SH-SY5Y (cell line): ENCODE data around the gene SDK1.

Experiments
- GATA2 ChIP-seq: IDR thresholded peaks from 2 replicates; pipeline ENCODE4 v1.6.1; 2011; ENCODE audit warnings: mild to moderate bottlenecking, low read depth, low read length
- GATA3 ChIP-seq: IDR thresholded peaks from 2 replicates; pipeline ENCODE4 v1.6.1; 2011; ENCODE audit warnings: low read depth, mild to moderate bottlenecking, low read length, moderate library complexity

SDK1 gene

DNA sequence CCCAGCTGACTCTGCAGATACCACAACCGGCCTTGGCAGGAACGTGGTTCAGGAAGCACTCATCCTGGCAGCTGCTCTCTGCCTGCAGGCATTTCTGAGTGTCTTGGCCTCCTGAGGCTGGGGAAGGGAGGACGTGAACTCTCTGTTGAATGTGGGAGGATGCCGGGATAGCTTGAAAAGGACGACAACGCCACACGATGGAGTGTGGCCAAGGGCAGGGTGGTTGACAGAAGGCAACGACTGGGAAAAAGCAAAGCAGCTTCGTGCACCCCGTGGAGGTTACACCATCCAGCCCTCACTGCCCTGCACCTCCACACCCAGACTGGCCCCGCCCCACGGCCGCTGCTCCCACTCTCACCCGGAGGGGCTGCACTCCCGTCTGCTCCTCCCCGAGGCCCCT lies 915.0 kb downstream of the SDK1 start:
- TF ChIP-seq GATA3 (no peak), GATA2 (no peak)

DNA sequence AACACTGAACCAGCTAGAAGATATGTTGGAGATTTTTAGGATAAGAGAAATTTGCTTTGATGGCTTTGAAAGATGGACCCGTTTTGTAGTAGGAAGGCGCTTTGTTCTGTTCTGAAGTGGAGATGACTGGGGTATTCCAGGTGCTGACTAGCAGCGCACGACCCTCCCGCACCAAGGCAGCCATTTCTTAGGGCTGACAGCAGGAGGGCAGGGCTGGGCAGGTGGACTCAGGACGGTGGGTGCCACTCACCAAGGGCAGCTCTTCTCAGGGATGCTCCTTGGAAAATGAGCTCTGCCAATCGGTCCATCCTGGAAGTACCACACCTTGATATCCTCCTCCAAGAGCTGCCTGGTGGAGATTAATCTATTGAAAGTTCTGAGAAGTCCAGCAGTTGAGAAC lies 917.4 kb downstream of the SDK1 start:
- TF ChIP-seq GATA3: no peak
- TF ChIP-seq GATA2: no peak

DNA sequence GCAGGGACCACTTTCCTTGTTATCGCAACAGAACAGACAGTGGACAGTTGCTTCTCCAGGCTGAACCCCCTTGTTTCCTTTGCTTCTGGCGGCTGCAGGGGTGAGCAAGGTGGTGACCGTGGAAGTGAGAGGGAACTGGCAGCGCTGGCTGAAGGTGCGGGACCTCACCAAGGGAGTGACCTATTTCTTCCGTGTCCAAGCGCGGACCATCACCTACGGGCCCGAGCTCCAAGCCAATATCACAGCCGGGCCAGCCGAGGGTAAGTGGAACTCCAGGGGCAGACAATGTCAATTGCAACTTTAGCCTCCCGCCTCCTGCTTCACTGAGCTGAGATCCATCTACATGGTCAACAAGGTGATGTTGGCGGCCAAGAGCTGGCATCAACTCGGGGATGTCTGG lies 919.0 kb downstream of the SDK1 start:
- TF ChIP-seq GATA3 (no peak), GATA2 (no peak)

DNA sequence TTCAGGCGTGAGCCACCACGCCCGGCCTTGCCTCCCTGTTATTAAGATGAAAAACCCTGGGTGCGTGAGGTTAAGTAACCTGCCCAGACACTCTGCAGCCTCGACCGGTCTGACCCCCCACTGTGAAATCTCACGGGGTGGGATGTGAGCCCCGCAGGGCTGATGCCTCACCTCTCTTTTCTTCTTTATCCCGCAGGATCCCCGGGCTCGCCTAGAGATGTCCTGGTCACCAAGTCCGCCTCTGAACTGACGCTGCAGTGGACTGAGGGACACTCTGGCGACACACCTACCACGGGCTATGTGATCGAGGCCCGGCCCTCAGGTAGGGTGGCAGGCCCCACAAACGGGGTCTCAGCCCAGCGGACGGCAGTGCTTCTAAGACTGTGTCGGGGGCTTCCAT lies 920.0 kb downstream of the SDK1 start:
- TF ChIP-seq GATA3: no peak
- TF ChIP-seq GATA2: no peak

DNA sequence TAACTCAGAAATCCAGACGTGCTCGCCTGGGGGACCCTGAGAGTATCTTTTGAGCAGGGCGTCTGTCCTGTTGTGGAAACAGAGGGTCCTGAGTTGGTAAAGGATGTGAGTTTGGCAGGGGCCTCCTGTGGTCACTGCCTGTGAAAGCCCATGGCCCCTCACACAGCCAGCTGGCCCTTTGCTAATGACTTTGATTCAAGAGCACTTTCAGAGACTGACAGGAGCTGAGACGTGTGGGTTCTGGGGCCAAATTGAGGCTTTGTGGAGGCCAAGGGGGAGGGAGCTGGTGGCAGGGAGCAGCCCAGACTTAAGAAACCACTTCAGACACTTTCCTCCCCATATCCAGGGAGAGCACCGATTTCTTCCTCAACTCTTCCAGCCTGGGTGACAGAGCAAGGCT lies 921.6 kb downstream of the SDK1 start:
- TF ChIP-seq GATA3 (no peak), GATA2 (no peak)

DNA sequence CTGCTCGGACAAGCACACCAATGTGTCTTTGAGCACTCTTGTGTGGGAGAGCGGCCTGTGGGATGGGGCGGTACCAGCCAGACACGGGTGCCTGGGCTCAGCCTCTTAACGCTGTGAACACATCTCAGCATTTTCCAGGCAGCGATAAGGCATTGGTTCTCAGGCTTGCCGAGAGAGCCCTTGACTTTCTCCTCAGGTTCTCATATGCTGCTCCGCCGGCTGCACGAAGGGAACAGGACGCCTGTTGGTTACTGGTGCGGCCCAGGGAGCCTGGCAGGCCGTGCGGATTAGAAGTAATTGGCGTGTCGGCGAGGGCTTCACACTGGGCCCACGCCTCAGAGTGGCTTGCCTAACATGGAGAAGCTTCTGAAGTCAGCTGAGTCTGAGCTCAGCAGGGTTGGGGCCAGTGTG lies 924.3 kb downstream of the SDK1 start:
- TF ChIP-seq GATA2 (no peak), GATA3 (no peak)

DNA sequence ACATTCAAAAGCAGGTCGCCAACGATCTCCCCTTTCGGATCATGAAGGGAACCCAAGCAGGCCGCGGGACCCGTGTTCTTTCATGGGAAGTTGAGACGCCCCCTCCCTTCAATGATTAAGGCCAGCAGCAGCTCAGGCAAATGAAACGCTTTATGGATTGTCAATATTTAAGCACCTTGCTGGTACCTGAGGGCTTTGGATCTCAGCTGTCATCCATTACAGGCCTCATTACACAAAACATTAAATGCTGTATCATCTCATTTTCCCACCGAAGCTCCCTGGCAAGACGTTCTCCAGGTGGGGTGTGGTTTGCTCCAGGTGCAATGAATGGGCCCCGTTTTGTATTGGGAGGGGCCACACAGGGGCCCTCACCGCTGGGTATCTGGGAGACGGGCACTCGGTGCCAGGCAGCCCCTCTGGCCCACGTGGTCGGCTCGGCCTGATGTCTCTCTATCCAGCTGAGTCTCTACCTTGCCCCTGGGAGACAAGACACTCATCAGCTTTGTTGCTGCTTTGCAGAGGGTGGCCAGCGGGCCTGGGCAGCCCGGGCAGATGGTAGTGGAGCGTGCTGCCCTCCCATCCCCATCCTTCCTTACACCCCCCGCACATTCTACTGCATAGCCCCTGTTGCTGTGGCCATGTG lies 925.0 kb downstream of the SDK1 start:
- TF ChIP-seq GATA2 (no peak), GATA3 (no peak)

DNA sequence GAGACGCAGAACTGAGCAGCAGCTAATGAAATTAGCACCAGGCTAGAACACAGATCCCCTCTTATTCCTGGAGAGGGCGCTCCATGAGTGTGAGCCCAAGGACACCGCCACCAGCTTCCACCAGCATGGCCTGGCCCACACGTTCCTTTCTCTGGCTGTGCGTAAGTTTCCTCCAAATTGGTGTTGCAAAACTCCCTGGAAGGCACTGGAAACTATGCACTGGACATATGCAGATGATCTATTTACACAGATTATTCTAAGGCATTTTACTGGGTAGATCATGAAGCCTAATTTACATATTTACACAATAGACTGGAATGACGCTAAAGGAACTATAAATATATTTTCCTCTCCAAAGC lies 925.5 kb downstream of the SDK1 start:
- TF ChIP-seq GATA2 (no peak), GATA3 (no peak)

DNA sequence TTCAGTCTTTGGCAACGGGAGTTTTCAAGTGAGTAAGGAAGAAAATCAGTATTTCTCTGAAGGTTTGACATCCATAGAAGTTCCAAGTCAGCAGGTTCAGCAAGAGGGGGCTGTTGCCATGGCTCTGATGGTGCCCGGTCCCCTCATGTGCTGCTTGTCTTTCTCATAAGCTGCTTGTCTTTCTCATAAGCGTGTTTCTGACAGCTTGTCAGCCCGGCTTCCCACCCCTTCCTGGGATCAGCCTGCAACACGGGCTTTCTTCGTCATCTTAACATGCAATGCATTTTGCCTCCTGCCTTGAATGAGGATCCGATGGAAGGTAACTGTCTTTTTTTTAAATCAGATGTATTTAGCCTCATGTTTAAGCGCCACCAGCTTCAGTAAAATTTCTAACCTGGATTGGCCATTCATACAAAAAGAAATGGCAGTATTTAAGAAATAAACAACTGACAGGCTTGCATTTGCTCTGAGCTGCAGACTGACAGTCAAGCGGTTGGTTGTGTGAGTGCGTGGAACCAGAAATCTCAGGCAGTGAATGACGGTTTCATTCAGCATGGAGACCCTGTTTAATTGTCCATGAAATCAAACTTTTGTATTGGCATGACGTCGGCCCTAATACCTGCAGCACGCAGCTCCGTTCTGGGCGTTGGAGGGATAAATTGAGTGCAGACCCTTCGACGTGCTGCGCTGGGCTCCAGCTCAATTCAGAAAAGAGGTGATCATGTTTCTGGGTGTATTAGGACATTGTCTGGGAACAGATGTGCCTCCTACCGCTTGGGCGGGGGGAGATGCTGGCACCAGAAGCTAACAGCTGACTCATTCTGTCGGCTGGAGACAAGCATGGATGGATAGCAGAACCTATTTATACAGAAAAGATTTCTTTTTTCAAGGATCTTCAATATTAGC lies 926.3 kb downstream of the SDK1 start:
- TF ChIP-seq GATA2 (no peak), GATA3 (no peak)

DNA sequence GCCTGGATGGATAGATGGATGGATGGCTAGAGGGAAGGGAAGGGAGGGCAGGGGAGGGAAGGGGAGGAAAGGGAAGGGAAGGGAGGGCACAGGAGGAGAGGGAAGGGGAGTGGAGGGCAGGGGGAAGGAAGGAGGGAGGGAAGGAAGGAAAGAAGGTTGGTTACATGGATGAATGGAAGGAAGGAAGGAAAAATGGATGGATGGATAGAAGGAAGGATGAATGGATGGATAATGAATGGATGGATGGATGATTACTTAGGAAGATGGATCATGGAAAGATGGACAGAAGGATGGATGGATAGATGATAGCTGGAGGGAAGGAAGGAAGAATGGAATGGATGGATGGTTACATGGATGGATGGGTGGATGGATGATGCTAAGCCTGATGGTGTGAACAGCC lies 929.3 kb downstream of the SDK1 start:
- no peak for TF ChIP-seq GATA3
- TF ChIP-seq GATA2: no peak

DNA sequence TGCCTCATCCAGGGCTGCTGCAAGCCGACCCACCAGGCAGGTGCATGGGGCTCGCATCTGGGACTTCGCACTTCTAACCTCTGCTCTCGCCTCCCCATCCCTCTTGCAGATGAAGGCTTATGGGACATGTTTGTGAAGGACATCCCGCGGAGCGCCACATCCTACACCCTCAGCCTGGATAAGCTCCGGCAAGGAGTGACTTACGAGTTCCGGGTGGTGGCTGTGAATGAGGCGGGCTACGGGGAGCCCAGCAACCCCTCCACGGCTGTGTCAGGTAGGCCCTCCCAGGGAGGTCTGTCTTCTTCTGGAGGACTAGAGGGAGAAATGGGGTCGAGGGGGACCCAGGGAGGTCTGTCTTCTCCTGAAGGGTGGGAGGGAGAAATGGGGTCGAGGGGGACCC lies 932.1 kb downstream of the SDK1 start:
- TF ChIP-seq GATA3: no peak
- TF ChIP-seq GATA2: no peak

DNA sequence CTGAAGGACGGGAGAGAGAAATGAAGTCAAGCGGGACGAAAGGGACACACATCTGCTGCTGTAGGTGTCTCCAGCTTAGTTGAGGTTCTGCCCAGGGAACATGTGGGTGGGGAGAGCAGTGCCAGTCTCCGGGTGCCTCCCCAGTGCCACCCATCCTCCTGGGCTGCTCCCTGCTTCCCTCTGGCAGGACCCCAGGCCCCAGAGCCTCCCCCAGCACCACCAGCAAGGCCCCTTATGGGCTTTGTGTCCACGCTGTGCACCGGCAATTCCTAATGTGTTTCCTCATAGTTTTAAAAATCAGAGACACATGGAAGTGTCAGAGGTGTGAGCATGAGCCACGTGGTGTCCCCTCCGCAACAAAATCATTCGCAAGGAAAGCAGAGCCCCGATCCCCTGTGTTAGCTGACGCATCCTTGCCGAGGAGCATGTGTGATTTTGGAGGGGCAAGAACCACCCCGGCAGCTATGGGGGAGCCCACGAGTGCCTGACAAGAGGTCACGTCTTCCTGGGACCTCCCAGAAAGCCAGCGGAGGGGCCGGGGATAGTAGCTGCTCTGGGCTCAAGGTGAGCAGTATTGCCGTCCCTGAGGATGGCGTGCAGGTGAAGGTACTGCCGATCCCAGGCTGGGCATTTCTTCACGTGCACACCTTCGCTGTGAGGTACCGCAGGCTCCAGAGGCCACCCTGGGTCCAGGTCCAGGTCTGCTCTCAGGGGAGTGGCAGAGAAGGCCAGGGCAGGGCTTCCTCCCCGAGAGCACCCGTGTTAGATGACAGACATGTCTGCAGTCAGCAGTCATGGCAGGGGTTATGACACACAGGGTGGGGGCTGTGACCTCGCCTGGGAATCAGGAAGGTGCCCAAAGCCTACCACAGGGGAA lies 932.8 kb downstream of the SDK1 start:
- no peak for TF ChIP-seq GATA3
- TF ChIP-seq GATA2: no peak

DNA sequence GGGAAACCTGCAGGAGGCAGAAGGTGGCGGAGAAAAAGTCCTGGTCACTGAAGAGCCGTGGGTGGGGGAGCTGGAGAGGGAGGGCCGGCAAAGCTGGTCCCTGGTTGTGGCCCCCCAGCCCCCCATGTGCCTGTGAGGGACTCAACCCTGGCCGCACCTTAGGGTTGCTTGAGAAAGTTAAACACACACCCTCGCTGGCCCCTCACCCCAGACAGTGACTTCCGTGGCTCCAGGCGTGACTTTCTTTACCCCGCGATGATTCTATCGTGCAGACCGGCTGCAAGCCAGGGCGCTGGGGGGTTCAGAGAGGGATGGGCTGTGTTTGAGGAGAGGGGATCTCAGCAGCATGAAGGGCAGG lies 933.4 kb downstream of the SDK1 start:
- TF ChIP-seq GATA2 (no peak), GATA3 (no peak)

DNA sequence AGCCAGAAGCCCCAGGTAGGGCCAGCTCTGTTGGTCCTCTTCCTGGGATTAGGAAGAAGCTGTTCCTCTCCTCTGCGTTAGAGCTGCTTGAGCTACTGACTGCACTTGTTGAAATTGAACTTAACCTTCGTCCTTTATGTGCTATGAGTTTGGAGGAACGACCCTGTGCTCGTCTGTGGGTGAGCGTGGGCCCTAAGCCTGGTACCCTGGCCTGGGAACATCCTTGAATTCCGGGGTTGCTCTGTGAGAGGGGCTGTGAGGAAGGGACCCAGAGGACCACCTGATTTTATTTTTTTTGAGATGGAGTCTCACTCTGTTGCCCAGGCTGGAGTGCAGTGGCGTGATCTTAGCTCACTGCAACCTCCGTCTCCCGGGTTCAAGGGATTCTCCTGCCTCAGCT lies 933.8 kb downstream of the SDK1 start:
- no peak for TF ChIP-seq GATA2
- TF ChIP-seq GATA3: no peak

DNA sequence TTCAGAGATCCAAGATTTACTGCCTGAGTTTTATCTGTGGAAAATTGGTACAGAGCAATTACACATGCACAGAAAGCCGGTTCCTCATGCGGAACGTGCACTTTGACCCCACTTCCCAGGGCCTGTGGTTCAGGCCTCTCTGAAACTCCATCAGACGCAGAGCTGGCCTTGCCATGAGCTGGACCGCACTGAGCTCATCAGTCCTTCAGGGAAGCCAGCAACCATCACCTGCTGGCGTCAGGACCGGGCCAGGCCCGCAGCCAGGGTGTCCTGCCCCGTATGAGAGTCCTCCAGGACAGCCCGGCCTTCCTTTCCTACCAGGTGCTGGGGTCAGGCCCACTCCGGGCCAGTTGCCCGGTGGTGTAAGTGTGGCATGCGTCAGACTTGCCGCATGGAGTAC lies 934.5 kb downstream of the SDK1 start:
- TF ChIP-seq GATA2: no peak
- no peak for TF ChIP-seq GATA3
